Measurements from ENCODE around the gene HS6ST3.
"Not testable (repeated sequence)": the region's sequence is repeated elsewhere in the genome, so short reads cannot be mapped to it uniquely, and the experiment has no call there.

HS6ST3 gene

DNA sequence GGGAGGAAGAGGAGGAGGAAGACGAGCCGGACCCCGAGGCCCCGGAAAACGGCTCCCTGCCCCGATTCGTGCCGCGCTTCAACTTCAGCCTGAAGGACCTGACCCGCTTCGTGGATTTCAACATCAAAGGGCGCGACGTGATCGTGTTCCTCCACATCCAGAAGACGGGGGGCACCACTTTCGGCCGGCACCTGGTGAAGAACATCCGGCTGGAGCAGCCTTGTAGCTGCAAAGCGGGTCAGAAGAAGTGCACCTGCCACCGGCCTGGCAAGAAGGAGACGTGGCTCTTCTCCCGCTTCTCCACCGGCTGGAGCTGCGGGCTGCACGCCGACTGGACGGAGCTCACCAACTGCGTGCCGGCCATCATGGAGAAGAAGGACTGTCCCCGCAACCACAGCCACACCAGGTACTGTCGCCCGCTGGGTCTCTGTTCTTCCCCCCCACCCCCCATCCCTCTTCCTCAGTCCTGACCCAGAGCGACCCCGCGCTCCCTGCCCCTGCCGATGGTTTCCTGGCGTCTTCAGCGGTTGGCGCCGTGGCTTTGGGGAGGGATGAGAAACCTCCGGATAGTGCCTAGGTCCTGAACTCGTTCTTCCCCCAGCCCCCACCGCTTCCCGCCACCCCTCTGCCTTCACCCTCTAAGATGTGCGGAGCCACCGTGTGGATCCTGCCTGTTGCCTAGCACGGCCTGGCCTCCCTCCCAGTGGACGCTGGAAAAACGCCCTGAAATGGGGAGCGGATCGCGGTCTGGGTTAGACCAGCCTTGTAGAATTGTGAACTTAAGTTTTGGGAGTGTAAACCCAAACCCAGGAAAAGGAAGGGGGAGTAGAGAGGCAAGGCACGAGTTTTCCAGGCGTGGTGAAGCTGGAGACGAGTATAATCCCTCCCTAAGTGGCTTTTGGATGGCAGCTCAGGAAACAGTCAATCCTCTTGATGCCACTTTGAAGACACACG lies 1.5 kb downstream of the HS6ST3 start:
- DNase-seq (ENCODE audit: low read depth) = no peak

DNA sequence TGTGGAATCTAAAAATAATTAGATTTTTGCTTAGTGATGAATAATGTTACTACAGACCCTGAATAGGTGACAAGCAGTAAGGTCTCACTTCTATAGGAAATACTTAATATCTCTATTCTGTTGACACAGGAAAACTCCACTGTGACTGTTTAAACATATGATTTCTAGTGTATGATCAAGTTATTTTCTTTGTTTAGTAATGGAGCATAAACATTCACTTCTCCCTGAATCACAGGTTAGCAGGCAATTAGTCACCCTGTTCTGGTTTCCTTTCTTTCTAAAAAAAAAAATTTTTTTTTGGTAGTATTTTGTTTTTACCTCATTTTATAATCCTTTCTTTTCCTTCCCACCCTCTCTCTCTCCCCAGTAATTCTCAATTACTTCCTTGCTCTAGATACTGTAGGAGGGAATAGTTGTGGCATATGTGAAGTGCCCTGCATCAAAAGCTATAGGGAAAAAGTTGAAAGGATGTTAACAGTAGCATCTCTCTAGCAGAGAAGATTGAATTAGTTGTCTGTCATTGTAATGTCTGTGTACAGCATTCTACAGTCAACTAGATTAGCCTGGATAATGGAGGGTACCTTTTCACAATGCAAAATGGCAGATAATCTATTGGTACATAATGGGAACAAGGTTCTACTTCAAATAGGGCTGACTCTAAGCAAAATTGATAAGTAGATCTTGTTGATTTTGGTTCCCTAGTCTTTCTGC lies 3.5 kb downstream of the HS6ST3 start:
- no peak for DNase-seq (ENCODE audit: low read depth)

DNA sequence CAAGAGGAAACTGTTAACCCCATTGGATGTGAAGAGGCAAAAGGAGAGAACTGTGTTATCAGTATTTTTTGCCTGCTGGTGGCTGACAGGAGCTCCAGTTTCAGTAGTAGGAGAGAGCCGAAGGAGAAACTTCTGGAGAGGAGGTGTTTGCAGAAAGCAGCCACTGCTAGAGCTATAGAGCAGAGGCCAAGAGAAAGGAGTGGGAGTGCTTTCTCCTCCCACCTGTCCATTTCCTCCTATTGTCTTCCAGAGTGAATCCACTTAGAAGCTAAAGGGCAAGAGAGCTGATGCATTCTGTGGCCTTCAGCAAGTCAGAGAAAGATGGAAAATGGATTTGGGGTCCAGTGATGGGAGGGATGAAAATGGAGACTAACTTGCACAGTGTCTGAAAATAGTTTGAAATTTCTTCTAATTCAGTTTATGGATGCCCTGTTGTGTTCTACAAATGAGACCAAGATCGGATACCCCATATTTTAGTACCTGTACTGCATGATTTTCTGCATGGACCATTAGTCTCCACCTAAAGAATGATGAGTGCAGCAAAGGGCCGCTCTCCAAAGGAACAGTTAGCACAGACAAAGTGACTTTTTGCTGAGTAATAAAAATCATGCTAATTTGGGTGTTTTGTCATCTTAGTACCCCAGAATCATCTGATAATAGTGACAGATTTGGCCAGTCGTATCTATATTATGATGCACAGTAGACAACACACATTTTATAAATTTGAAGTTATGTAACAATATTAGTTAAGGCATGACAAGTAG lies 10.7 kb downstream of the HS6ST3 start:
- DNase-seq (ENCODE audit: low read depth) = no peak

DNA sequence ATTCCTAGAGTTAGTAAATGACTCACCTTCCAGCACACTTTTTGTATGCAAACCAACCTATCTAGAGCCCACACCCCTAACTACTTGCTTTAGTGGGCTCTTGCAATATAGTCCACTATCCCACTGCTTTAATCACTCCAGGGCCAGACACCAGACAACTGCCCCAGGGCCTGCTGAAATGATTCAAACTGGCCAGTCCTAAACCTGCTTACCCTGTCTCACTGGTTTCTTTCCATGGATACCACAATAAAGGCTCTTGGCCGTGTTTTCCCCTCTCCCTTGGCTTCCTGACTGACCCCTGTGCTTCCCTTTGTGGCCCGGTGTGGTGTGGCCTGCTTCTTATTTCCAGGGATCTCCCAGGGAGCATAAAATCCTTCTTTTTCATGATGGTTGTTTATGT lies 14.6 kb downstream of the HS6ST3 start:
- DNase-seq (ENCODE audit: low read depth) = no peak

DNA sequence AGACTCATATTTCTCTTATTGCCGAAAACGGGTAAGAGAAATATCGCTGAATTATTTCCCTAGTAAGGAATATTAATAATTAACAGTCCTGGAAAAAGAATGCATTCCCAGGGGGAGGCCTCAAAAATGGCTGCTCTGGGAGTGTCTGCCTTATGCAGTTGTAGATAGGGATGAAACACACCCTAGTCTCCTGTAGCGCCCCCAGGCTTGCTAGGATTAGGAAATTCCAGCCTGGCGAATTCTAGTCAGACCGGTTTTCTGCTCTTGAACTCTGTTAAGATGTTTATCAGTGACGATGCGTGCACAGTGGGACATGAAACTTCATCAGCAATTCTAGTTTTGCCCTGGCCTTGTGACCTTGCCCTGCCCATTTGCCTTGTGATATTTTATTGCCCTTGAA lies 18.2 kb downstream of the HS6ST3 start:
- DNase-seq (ENCODE audit: low read depth) = not testable (repeated sequence)

DNA sequence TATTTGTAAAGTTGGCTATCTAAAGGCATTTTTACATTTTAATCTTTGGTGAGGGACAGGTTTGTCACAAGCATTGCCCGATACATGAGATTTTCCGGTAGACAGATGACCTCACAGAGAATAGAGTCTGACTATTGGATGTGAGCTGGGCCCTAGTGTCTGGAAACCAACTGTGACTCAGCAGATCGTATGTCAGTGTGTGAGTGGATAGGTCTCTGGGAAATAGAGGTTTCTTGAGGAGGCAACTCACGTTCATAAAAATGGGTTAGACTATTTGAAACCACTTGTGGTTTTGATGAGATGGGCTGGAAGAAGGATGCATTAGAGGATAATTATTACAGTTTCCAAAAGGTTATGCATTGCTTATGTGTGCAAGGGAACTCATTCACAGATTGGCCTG lies 19.2 kb downstream of the HS6ST3 start:
- DNase-seq (ENCODE audit: low read depth) = no peak

DNA sequence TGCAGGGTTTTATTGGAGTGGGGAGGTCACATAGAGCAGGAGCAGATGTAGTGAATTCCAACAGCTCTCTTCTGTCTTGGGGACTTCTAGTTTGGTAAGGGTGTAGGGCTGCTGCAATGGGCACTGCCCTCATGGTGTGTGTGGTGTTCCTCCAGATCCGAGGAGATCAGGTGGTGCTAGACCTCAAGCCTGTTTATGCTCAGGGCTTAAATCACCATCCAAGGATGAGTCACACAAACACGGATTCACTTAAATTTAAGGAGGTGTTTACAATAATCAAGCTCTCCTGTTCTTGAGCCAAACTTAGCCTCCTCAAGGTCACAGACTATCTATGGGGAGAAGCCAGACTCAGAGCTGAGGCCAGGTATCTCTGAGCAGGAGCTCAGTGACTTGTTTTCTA lies 23.0 kb downstream of the HS6ST3 start:
- DNase-seq (ENCODE audit: low read depth) = no peak

DNA sequence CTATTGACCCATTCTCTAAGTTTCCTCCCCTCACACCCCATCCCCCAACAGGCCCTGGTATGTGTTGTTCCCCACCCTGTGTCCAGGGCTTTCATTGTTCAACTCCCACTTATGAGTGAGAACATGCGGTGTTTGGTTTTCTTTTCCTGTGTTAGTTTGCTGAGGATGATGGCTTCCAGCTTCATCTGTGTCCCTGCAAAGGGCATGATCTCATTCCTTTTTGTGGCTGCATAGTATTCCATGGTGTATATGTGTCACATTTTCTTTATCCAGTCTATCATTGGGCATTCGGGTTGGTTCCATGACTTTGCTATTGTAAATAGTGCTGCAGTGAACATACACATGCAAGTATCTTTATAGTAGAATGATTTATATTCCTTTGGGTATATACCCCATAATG lies 25.5 kb downstream of the HS6ST3 start:
- DNase-seq (ENCODE audit: low read depth) = not testable (repeated sequence)

DNA sequence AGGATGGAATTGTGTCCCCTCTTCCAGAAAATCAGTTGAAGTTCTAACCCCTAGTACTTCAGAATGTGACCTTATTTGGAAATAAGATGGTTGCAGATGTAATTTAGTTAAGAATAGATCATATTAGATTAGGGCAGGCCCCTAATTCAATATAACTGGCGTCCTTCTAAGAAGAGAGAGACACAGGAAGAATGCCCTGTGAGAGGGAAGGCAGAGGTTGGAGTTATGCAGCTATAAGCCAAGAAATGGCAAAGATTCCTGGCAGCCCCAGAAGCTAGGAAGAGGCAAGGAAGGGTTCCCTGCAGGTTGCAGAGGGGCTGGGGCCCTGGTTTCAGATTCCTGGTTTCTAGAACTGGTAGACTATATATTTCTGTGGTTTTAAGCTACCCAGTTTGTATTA lies 30.0 kb downstream of the HS6ST3 start:
- no peak for DNase-seq (ENCODE audit: low read depth)

DNA sequence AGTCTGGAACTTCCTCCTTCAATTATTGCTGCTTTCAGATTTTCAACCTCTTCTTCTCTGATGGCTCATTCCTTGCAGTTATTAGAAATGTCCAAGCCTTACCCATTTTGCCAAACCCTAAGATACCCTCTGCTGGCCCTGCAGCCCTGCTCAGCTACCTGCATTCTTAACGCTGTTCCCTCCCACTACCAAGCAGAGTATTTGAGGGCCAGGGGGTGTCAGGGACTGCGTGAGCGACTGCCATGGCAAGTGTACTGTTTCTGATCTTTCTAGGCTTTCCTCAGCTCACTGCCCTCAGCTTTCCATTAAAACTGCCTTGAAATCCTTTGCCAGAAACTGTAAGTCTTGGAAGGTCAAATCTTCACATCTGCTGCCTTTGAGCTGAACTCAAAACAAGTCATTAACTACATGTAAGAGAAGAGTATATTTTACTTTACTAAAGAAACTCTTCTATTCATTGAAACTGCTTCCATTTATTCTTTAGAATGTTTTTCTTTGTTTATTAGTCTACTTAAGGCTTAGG lies 41.0 kb downstream of the HS6ST3 start:
- no peak for DNase-seq (ENCODE audit: low read depth)

DNA sequence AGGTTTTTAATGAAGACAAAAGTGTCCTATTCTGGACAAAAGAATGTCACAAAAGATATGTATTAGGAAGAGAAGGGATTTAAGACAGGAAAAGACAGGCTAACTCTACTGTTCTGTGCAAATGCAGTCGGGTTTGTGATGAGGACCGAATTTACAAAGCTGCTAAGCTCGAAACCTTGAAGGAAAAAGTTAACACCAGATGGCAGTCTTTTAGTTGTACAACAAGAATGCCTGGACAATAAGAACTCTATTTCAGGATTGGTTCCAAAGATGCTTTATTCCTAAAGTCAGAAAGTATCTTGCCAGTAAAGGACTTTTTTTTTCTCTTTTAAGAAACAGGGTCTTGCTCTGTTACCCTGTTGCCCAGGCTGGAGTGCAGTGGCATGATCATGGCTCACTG lies 51.1 kb downstream of the HS6ST3 start:
- DNase-seq (ENCODE audit: low read depth) = no peak

DNA sequence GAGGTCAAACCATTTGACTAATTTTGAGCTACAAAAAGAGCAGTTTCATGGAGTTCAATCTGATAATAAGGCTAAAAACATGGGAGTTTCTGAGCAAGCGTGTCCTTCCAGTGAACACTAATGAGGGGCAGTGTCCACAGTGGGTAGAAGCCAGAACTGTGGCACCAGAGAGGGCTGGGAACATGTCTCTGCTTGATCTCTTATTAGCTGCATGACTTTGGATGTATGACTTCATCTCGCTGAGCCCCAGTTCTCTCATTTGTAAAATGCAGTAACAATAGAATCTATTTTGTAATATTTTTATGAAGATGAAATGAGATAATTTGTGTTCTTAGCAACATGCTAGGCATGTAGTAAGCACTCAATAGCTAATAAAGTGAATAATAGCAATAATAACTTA lies 69.8 kb downstream of the HS6ST3 start:
- DNase-seq (ENCODE audit: low read depth) = no peak

DNA sequence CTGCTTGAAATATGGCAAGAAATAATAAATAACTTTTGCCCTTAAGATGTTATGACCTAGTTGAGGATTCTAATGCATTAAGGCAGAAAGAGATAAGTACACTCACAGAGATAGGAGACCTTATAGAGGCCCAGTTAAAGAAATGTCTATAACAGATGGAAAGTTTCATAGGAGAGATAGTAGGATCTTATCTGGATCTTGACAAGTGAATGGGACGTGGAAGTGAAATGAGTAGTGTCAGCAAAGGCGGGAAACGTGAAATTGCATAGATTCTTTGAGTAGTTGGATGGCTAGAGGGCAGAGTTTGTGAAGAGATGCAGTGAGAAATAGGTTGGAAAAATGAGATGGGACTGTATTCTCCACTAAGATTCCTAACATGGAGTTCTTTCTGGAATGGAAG lies 71.2 kb downstream of the HS6ST3 start:
- DNase-seq (ENCODE audit: low read depth) = no peak

DNA sequence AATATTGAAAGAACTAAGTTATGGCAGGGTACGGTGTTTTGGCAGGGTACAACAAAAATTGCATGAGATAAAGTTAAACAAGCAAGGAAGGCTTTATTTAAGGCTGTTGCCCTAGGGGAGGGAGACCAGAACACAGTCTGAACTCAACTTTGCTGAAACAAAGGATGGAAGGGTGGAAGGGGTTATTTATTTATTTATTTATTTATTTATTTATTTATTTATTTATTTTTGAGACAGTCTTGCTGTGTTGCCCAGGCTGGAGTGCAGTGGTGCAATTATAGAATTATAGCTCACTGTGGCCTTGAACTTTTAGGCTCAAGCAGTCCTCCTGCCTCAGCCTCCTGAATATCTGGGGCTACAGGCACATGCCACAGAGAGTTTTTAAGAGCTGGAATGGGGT lies 75.9 kb downstream of the HS6ST3 start:
- DNase-seq (ENCODE audit: low read depth) = no peak

DNA sequence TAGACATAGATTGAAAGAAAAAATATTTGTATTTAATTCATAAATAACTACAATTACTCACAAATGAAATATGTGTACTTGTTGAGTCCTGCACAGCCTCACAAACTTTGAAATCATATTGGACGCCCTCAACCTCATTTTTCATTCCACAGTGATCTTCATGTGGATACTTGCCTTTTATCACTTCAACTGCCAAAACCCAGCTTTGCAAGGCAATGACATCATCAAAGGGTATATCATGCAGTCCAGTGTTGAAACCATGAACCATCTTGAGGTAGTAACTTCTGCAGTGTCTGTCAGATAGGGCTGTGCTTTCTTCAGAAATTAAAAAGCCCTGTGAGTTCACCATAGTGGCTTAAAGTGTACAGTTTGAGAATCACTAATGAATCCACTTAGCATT lies 82.2 kb downstream of the HS6ST3 start:
- DNase-seq (ENCODE audit: low read depth) = no peak

DNA sequence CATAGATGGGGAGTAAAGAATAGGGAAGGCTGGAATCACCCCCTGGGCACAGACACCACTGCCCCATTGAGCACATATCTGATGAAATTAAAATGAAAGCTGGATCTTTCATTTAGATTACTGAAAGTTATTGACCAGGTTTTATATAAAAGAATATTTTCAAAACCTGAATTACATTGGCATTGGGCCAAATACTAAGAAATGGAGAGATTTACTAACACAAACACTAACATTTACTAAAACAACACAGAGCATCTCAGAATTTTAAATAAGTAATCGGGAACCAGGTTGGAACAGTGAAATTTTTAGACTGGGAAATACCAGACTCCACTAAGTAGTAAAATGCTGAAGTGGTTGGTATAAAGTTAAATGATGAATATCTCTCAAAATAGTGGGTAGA lies 88.9 kb downstream of the HS6ST3 start:
- no peak for DNase-seq (ENCODE audit: low read depth)

DNA sequence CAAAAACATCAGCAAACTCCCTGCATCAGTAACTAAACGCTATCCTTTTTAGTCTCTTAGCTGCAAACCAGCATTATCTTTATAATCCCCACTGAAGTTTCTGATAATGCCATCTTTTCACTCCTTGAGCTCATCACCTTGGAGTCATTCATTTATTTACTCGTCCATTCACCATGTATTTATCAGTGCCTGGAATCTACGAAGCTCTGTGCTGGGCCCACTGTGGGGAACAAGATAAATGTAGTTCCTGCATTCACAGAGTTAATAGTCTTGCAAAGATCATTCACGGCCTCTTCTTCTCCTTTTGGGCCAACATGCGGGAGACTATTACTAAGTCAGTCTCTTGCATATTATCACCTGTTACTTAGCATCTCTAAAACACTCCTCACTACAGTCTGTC lies 89.4 kb downstream of the HS6ST3 start:
- no peak for DNase-seq (ENCODE audit: low read depth)

DNA sequence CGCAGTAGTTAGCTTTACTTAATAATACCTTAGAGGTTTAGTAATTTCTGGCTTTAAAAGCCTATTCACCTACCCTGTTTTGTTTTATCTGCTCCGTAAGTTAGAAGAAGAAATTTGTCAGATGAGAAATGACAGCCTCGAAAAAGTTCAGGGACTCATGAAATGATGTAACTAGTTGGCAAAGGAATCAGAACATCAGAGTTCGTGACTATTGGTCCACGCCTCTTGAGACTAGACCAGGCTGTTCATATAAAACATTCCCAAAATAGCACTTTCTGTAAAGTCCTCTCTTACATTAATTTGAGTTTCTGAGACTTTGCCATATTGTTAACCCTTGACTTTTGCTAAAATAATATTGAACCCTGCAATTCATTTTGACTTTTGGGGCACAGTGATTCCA lies 92.0 kb downstream of the HS6ST3 start:
- DNase-seq (ENCODE audit: low read depth) = no peak

DNA sequence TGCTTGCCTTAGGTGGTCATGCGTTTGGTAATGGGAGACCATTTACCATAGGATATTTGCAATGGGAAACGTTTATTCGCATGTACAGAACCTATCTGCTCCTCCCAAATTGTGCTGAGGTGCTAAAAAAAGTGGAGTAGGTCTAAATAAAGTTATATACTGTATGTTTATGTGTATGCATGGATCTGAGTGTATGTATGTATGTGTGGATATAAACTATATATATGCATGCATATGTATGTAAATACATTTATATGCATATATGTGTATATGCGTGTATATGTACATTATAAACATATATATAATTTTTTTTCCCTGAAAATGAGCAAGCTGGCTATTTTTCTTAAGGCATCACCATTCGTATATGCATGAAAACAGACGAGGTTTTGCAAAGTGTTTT lies 95.9 kb downstream of the HS6ST3 start:
- DNase-seq (ENCODE audit: low read depth) = no peak

DNA sequence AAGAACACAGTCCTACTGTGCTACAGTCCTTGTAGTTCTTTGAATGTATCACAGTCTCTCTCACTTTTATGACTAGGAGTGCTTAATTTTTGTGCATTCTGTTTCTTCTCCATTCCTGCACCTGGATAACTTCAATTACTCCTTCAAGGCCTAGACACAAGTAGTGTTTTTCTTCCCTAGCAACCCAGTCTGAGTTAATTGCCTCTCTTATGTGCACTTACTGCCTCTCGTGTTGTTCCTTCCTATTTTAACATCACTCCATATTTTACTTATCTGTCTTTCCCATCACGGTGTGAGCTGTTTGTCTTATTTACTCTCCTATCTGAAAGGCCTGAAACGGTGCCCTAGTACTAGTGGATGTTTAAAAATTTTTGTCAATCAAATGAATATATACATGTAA lies 101.5 kb downstream of the HS6ST3 start:
- DNase-seq (ENCODE audit: low read depth) = no peak

DNA sequence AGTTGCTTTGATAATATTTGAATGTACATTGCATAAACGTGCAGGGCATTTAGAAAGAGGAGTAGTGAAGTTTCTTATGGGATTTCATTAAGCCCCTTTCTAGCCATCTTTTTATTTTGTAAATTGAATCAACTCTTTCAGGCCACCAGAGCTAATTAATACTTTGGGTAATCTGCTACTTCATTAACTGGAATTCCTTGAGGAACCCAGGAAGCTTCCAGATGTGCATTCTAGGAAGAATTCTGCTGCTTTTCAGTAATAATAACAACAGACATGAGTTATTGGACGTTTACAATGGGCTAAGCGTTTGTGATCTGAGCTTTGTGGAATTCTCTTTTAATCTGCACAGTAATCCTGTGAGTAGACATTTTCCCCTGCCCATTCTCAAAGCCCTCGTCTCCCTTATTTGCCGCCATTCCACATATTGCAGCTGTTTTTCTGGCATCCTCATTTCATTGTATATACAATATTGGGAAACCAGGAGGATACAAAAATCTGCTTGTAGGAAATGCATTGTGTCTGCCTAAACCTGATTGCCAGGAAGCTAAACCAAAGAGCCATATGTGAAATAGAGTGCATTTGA lies 103.9 kb downstream of the HS6ST3 start:
- DNase-seq (ENCODE audit: low read depth) = no peak

DNA sequence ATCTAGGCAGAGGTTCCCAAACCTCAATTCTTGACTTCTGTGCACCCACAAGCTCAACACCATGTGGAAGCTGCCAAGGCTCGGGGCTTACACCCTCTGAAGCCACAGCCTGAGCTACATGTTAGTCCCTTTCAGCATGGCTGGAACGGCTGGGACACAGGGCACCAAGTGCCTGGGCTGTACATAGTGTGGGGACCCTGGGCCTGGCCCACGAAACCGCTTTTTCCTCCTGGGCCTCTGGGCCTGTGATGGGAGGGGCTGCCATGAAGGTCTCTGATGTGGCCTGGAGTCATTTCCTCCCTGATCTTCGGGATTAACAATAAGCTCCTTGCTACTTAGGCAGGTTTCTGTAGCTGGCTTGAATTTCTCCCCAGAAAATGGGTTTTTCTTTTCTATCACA lies 108.1 kb downstream of the HS6ST3 start:
- no peak for DNase-seq (ENCODE audit: low read depth)

Data from activated T-helper 1 cell treated with Interleukin-2 at 50 U/mL for 16 hours (primary cell).